HG03442 (cell line): ENCODE results near the gene TM4SF5.

Experiments
- ATAC-seq: cut with Tn5 transposase; IDR thresholded peaks from one replicate; pipeline ENCODE4 v1.9.1; 2021; ENCODE audit warnings: mild to moderate bottlenecking, moderate library complexity; ENCODE audit not compliant: unreplicated experiment

The TM4SF5 gene

DNA sequence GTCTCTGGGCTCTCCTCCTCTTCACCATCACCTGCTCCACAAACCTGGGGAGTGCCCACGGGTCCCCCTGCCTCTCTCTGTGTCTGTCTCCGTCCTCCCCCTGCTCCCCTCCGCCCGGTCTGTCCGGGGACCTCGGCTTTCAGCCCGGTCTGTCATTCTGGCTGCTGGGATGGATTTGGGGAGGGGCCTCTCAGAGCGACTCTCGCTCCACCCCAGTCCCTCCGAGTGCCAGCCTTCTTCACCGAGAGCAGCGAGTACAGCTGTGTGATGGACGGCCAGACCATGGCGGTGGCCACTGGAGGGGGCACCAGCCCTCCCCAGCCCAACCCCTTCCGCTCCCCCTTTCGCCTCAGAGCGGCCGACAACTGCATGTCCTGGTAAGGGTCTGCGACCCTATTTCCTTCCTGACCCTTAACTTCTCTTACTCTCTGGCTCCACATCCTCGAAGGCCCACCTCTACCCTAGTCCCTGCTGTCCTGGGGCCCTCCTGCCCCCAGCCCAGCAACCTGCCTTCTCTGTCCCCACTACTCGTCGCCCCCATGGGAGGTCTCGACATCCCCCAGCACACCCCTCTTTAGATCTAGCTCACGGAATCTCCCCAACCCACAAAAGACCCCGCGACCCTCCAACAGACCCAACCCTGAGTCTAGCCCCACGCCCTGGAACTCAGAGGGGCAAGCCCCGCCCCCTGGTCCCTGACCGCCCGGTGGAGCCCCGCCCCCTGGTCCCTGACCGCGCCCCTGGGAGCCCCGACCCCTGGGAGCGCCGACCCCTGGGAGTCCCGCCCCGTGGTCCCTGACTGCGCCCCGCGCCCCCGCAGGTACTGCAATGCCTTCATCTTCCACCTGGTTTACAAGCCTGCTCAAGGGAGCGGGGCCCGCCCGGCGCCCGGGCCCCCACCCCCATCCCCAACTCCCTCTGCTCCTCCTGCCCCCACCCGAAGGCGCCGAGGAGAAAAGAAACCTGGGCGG lies 26.4 kb upstream of the TM4SF5 start:
- ATAC-seq: no peak

GRCh38 chr17:4747847-4748246 lies 23.8 kb upstream of the TM4SF5 start:
- no peak for ATAC-seq

- no peak for ATAC-seq
Observed at GRCh38 chr17:4748686-4749085, 23.0 kb upstream of the TM4SF5 start.

DNA sequence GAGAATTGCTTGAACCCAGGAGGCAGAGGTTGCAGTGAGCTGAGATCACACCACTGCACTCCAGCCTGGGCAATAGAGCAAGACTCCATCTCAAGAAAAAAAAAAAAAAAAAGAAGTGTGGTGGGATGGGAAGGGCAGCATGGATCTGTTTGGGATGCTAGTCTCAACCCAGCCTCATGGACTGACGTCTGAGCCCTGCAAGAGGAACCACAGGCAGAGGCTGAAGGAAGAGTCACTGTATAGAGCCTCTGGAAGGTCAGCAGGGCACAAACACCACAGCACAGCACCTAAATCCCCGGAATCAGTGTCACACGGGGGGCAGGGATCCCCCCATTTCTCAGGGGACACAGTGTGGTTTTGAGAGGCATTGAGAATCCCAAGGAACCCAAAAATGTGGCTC lies 21.1 kb upstream of the TM4SF5 start:
- no peak for ATAC-seq

DNA sequence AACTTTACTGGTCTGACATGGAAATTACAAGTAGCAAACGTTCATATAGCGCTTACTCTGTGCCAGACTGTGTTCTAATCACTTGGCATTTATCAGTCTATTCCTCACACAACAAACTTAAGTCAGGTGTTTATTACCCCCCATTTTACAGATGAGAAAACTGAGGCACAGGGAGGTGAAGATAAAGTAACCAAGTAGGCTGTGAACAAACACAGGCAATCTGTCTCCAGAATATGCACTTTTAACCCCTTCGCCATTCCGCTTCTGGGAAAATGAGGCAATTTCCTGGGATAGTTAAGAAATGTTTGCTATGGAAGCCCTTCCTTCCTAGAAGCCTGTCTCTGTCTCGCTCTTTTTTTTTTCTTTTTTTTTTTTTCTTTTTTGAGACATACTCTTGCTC lies 19.8 kb upstream of the TM4SF5 start:
- ATAC-seq: no peak

DNA sequence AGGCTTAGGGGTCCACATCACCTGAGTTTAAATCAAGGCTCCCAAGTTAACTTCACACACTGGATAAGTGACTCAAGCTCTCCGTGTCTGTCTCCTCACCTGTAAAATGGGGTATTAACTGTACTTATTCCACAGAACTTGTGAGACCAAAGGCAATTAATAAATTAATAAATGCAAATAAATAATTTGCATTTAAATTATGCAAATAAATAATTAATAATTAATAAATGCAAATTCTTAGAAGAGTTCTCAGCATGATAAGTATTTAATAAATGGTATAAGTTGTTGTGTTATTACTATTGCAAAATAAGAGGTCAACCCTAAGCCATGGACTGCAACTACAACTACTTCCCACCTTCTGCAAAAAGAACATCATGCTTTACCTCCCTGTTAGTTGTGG lies 18.3 kb upstream of the TM4SF5 start:
- ATAC-seq: no peak

GRCh38 chr17:4759776-4760236 lies 11.9 kb upstream of the TM4SF5 start:
- ATAC-seq: no peak

DNA sequence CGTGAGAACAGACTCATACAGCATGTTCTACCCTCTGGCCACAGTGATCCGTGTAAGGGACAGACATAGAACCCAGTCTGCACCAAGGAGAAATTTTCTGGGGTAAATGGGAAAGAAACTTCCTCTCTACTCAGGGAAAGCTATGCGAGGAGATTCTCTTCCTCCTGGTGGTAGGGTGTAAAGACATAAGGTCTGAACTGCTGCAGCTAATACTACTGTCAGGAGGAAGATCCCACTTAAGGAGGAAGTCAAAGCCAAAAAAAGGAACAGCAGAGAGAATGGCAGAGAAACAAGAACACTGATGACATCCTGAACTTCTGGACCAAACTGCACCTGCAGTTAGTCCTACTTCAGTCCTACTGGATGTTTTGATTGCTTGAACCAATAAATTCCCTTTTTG lies 7.1 kb upstream of the TM4SF5 start:
- ATAC-seq: no peak

DNA sequence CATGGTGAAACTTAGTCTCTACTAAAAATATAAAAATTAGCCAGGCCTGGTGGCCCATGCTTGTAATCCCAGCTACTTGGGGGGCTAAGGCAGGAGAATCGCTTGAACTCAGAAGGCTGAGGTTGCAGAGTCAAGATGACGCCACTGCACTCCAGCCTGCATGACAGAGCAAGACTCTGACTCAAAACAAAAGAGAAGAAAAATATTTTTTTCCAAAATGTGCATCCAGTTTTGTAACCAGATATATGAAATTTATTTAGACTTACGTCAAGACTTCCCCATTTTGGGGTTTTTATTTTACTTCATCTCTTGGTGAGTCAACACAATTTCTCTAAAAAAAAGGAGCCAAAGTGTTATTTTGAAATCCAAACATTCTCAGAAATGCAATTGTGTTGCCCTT lies 5.5 kb upstream of the TM4SF5 start:
- no peak for ATAC-seq

DNA sequence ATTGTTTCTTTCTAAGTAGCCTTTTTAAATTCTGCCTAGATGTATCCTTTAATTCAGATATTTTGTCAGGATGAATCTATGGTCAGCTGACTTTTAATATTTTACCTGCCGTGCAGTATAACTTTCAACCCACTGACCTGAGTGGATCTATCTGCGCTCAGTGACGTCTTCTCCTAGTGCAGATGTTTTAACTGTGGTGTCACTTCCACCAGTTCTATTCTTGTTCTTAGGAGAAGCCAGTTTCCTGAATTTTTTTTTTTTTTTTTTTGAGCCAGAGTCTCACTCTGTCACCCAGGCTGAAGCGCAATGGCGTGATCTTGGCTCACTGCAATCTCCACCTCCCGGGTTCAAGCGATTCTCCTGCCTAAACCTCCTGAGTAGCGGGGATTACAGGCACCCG lies 5.0 kb upstream of the TM4SF5 start:
- ATAC-seq: no peak

GRCh38 chr17:4768298-4768697 lies 3.4 kb upstream of the TM4SF5 start:
- no peak for ATAC-seq

DNA sequence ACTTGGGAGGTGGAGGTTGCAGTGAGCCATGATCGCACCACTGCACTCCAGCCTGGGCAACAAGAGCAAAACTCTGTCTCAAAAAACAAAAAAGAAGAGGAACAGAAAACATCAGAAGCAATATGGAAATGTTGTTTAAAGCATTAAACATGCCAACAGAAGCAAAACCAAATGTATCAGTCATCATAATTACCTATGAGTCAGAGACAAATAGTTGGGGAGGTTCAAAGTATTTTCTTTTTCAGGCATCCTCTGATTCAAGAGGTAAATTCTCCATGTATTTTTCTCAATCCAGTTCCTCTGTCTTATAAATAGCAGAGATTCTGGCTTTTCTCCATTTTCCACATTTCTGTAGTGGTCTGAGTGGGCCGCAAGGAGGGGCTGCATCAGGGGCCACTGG lies 2.1 kb upstream of the TM4SF5 start:
- no peak for ATAC-seq

DNA sequence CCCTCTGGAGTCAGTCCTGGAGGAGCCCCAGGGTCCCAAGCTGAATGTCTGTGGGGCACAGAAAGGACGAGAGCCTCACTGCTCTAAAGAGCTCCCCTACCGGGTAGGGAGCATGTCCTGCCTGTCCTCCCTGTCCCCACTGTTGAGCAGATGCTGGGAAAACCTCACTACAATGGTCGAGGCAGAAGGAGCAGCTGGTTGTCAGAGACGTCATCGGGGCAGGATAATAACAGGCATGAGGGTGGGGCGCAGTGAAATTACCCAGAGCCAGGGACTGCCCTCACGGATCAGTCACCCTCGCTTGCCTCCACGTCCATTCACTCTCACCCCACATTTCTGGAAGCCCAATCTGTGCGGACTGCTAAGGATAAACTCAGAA lies 538 bp downstream of the TM4SF5 start:
- ATAC-seq: no peak

DNA sequence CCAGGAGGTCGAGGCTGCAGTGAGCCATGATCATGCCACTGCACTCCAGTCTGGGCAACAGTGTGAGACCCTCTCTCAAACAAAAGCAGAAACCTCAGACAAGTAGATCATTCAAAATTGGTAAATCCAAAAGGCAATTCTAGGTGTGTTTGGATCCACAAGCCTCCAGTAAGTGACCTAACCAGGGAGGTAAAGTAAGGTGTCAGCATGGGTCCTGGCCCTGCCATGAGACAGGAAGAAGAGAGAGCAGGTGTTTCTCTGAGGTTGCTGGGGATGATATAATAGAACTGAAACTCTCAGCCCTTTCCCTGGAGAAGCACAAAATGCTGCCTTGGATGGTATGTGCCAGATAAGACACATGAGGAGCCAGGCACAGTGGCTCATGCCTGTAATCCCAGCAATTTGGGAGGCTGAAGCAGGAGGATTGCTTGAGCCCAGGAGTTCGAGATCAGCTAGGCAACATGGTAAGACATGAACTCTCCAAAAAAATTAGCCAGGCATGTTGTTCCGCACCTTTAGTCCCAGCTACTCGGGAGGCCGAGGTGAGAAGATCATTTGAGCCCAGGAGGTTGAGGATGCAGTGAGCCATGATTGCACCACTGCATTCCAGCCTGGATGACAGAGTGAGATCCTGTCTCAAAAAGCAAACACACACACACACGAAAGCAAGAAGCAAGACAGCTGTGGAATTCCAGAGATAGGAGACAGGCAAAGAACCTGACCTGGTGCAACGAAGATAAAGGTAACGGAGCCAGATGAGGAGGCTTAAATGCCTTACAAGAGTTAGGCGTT lies 6.5 kb downstream of the TM4SF5 start:
- ATAC-seq: no peak

DNA sequence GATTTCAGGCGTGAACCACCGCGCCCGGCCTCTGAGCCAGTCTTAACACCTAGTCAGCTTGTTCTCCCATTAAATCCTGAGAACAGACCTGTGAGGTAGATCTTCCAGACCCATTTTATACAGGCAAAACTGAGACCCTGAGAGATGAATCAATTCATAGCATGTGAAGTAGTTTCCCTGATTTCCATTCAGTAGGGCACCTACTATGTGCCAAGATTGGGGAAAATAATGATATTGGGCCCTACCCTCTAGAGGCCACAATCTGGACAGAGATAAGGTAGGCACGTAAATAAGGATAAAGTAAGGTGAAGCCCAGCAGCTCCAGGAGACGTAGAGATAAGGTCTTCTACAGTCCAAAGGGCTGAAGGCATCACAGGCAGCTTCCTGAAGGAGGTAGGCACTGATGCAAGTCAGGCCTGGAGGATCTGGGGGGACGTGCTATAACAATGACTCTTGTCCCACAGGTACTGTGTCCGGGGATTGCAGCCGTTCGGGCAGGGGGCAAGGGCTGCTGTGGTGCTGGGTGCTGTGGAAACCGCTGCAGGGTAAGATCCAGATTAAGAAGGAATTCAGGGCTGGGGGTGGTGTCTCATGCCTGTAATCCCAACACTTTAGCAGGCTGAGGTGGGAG lies 8.8 kb downstream of the TM4SF5 start:
- no peak for ATAC-seq

DNA sequence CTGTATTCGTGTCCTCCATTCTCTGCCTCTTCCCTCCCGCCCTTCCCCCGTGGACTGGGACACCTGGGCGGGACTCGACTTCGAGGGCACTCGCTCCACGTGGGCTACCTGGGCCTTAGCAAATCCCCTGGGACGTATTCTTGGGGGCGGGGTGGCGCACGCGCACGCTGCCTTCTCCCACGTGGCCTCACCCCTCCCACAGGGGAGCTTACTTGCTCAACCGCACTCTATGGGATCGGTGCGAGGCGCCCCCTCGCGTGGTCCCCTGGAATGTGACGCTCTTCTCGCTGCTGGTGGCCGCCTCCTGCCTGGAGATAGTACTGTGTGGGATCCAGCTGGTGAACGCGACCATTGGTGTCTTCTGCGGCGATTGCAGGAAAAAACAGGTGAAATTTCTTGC lies 11.0 kb downstream of the TM4SF5 start:
- no peak for ATAC-seq

- no peak for ATAC-seq
Observed at GRCh38 chr17:4785311-4786105, 13.8 kb downstream of the TM4SF5 start.

GRCh38 chr17:4786106-4786511 lies 14.4 kb downstream of the TM4SF5 start, which contains the start of gene VMO1:
VMO1 (minus strand) TSS chr17:4786364; CDS start chr17:4786352, 12 bp downstream.
- ATAC-seq: no peak

DNA sequence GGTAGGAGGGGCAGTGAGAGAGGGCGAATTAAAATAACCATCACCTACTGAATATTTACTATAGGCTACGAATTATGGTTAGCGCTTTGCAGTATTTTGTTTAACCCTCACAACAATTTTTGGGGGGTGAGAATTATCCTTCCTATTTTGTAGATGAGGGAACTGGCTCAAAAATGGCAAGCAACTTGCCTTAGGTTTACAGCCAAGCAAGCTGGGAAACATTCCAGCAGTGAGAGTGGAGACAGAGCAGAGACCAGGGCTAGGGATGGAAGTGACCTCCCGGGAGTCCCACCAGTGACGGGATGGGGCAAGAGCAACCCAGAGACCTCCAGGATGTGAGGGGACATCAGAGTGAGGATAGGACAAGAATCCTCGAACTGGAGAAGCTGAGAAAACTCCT lies 14.8 kb downstream of the TM4SF5 start:
- ATAC-seq: no peak

DNA sequence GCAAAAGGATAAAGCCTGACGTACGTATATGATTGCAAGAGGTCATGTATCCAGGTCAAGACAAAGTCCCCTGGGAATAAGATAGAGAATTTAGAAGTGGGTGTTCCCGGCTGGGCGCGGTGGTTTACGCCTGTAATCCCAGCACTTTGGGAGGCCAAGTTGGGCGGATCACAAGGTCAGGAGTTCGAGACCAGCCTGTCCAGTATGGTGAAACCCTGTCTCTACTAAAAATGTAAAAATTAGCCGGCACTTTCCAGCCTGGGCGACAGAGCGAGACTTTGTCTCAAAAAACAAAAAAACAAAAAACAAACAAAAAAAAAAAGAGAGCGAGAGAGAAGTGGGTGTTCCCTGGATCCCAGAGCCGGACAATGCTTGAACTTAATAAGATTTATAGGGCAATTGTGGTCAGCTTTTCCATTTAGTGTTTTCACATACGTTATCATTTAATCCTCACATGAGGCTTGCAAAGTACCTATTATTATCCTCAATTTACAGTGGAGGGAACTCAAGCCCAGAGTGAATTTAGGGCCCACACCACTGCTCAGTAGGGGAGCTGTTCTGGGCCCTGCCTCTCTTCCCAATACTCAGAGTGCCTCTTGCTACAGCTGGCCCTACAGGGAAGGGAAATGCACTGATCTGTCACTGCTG lies 16.6 kb downstream of the TM4SF5 start:
- ATAC-seq: no peak
